Fibroblast of skin of right quadriceps (primary cell): ENCODE measurements around the gene NME2.
A peak's percentile ranks its signal among the peaks of the same experiment; 100 is the strongest.
"Not testable (repeated sequence)": the region's sequence is repeated elsewhere in the genome, so short reads cannot be mapped to it uniquely, and the experiment has no call there.

Experiments used
- DNase-seq: peaks from one replicate; pipeline ENCODE4 v3.0.0-alpha.2; 2013

NME2 gene

DNA sequence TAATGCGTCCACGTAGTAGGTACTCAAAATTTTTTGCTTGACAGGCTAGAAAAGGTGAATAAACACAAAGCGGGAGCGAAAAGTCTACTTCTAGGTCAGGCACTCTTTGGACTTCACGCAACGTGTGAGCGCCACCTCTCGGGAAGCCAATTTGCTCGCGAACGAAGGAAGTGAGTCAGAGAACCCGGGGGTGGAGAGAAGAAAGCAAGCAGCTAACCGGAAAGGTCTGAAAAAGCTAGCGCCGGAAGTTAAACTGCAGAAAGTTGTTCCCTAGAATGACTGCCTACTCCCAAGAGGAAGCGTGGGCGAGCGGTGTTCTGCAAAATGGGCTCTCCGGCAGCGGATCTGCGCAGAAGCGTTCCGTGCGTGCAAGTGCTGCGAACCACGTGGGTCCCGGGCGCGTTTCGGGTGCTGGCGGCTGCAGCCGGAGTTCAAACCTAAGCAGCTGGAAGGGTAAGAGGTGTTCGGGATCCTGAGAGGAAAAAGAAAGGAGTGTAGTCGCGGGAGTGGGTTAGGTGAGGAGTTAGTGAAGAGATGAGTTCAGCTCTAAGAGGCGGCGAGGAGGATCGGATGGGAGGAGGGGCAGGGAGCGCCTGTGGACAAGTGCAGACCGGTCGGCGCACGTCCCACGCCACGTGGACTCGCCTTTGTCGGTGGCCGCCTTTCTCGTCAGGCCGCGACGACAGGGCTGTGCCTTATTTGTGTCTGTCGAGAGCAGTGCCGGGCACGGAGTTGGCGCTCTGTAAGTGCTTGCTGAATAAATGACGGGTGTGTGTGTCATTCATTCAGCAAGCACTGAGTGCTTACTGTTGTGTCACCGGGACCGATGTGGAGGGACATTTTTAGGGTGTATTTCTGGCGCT is 12.8 kb upstream of the NME2 start, which contains the start of gene NME1:
Gene NME1, plus strand, starts transcription at position 350 of the 863 bp plus-strand sequence. CDS start 2,096 bp downstream, outside the sequence.
- DNase-seq = peak; percentile 99

DNA sequence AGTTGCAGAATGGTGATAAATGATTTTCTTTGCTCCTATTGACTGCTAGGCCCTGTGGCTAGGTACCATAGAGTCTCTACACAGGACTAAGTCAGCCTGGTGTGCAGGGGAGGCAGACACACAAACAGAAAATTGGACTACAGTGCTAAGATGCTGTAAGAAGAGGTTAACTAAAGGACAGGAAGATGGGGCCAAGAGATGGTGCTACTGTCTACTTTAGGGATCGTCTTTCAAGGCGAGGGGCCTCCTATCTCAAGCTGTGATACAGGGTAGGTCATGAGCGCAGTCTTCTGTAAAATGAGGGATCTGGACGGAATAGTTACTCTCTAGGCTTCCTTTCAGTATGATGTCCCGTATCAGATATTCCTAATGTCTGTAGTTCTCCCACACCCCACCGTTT is 12.0 kb upstream of the NME2 start:
- DNase-seq = peak; percentile 15

- no peak for DNase-seq
Observed at GRCh38 chr17:51155416-51155815, 10.8 kb upstream of the NME2 start.

GRCh38 chr17:51159604-51160003 is 6.6 kb upstream of the NME2 start:
- DNase-seq = no peak

DNA sequence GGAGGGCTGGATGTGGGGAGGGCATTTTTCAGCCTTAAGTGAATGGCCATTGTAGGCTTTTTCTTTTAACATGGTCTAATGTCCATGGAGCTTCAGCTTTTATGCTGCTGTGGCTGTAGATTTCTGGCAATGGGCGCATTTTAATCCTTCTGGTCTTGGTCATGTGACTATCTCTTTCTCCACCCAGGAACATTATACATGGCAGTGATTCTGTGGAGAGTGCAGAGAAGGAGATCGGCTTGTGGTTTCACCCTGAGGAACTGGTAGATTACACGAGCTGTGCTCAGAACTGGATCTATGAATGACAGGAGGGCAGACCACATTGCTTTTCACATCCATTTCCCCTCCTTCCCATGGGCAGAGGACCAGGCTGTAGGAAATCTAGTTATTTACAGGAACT is 4.7 kb upstream of the NME2 start:
- no peak for DNase-seq

DNA sequence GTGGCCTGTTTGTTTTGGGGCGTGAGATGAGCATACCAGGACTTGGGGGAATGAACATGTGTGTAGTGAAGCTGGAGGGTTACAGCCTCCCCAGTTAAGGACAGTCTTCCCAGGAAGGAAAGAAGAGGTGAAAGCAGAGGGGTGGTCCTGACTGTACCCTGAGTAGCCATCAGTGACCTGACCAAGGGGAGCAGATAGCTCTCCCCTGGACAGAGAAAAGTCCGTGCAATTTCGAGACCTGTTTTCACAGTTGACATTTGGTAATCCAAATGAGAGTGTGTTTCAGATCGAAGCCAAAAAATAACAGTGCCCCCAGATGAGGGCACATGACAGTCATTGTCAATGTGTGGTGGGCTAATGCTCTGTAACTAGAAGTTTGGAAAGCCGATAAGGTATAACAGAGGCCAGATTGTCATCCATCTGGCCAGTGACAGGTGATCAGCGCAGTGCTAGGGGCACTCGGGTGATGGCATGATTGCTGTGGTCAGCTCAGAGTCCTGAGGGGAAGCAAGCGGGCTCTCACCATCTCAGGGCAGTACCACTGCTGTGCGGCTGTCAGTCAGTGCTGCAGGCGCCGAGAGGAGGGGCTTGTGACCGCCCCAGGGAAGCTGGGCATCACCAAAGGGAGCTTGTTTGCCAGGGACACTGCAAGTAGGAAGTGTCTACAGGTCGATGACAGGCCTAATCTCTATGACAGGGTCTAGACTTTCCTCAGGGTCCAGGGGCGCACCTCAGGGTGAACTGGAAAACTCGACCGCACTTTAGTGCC is 1.1 kb upstream of the NME2 start:
- DNase-seq = no peak

- no peak for DNase-seq
Observed at GRCh38 chr17:51165680-51166197, 472 bp upstream of the NME2 start.

DNA sequence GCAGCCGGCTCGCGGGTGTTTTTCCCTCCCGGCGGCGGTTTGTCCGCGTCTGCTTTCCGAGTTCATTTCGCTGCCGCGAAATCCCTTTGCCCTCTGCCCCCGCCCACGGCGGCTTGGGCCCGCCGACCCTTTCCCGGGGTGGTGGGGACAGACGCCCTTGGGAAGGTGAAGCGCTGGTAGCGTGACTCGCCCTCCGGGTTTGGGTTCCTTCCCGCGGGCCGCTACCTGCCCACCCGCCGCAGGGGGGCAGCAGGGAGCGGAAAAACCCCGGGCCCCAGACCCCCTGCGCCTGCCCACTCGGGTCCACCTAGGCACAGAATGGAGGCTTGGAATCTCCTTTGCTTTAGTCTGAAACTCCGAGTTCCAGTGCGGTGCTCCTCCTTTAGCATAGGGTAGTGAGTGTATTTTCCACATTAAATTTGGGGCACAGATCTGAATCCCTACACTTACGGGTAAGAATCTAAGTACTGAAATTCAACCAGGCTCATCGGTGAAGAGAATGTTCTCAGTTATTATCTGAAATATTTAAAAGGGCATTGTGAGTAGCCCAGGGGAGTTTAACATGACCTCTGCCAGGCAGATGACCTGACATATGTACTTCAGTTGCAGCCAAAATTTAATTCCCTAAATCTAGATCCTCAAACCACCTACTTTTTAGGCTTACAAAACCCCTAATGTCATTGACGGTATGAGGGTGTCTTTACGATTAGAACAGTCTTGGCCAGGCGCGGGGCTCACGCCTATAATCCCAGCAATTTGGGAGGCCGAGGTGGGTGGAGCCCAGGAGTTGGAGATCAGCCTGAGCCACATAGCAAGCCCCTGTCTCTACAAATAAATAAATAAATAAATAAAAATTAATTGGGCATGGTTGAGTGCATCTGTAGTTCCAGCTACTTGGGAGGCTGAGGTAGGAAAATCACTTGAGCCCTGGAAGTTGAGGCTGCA is 1.0 kb downstream of the NME2 start:
- peak; percentile 43 for DNase-seq

DNA sequence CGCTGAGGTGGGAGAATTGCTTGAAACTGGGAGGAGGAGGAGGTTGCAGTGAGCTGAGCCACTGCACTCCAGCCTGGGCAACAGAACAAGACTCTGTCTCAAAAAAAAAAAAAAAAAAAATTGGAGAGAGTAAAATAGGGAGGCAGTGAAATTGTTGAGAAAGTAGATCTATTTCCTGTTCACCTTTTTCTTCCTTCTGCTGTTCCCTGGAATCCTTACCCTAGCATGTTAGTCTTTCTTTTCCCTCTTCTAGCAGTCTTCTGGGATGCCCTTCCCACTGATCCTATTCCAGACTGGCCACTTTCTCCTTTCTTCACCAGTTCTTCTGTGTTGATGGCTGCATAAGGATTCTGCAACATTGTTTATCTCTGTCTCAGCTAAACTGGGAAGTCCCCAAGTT is 3.1 kb downstream of the NME2 start:
- DNase-seq = no peak

GRCh38 chr17:51170736-51171135 is 4.5 kb downstream of the NME2 start:
- no peak for DNase-seq

DNA sequence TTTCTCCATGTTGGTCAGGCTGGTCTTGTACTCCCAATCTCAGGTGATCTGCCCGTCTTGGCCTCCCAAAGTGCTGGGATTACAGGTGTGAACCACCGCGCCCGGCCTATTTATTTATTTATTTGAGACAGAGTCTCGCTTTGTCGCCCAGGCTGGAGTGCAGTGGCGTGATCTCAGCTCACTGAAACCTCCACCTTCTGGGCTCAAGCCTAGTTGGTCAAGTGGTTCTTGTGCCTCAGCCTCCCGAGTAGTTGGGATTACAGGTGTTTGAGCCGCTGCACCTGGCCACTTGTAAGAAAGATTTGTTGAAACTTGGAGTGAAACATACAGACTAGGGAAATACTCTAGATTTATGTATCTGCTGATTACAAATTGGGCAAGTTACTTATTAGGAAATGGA is 5.8 kb downstream of the NME2 start:
- not testable (repeated sequence) for DNase-seq

DNA sequence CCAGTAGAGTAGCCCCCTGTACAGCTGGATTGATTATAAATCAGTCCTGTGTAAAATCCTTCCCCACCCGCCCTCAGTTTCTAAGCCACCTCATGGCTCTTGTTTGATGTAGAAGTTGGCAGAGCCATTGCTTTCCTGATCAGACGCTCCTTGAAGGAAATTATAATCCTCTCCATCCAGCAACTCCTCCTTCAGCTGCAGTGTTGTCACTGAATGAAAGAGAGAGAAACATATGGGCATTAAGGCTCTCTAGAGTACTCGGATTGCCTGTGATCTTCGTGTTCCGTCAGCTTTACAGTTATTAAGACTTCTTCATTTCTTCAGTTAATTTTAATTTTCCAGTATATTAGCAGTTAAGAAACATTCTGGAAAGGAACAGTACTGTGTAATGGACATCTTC is 14.3 kb downstream of the NME2 start:
- no peak for DNase-seq

GRCh38 chr17:51184124-51184523 is 17.9 kb downstream of the NME2 start:
- DNase-seq = no peak

GRCh38 chr17:51185763-51186332 is 19.6 kb downstream of the NME2 start:
- no peak for DNase-seq

DNA sequence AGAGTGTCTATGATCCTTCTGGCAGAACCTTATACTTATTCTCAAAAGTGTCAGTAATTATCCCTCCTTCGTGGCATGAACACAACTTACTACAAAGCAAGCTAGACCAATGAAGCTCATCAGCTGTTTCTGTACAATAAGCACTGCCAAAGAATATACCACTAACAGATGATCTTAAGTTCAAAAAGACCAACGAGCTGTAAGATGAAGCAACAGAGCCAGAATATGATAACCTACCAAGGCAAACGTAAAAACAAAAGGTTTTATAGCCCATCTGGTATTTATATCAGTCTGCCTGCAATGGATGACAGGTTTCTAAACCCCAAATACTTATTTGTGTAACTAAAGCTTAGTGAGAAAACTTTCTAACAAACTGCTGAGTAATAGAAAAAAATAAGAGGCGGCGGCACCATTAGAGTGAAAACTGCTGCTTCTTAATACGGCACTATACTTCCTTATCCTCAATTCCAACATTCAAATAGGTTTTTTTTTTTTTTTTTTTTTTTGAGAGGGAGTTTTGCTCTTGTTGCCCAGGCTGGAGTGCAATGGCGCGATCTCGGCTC is 22.1 kb downstream of the NME2 start:
- DNase-seq = no peak

DNA sequence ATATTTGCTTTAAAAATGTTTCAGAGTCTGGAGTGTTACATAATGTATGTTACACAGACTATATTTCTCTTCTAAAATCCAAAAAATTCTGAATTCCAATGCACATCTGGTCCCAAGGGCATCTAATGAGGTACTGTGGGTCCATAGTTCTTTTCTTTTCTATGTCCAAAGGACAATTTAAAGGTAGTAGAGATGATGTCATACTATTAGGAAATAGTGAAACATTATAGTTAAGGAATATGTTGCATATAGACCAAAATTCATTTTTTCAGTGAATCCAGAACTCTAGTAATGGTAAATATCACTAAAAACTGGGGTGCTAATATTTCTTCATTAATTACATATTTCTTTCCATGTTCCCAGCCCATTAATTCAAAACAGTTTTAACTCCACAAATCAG is 23.0 kb downstream of the NME2 start:
- no peak for DNase-seq

- no peak for DNase-seq
Observed at GRCh38 chr17:51189628-51190027, 23.4 kb downstream of the NME2 start.

DNA sequence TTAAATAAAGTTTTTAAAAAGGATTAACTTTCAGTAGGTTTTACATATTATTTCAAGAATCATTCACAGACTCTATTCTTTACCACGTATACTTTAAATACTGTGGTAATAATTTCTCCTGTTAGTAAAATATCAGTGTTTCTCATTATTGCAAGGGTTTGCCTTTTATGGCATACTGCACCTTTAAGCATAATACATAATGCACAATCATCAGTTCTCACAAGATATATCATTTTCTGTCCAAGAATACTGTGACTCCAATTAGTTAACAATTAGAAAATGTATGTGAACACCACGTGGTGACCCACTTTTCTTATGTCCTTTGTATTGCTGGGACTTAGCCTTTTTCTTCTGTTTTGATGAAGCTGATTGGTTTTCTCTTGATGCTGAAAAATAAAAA is 25.7 kb downstream of the NME2 start:
- DNase-seq = no peak

DNA sequence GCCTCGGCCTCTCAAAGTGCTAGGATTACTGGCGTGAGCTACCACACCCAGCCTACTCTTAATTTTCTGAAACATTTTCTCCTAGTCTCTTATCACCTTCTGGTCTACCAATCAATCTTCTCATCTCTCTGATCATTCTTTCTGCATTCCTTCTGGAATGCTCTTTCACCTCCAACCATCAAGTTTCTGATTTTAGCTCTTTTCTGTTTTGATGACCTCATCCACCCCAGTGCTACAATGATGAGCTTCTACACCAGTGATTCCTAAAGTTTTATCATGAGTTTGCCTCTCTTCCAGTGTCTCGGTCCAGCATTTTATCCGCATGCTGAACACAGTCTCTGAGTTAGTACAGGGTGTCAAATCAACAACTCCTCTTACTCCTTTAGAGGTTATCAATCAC is 31.5 kb downstream of the NME2 start:
- DNase-seq = no peak

GRCh38 chr17:51200295-51200694 is 34.1 kb downstream of the NME2 start:
- DNase-seq = no peak

GRCh38 chr17:51200846-51201245 is 34.6 kb downstream of the NME2 start:
- no peak for DNase-seq

GRCh38 chr17:51203838-51204237 is 37.6 kb downstream of the NME2 start:
- DNase-seq = no peak
